SKM-1 (cell line): ENCODE results near the gene SUN2.
"Not testable (repeated sequence)": the region's sequence is repeated elsewhere in the genome, so short reads cannot be mapped to it uniquely, and the experiment has no call there.

Experiments used
- DNase-seq: peaks from one replicate; lab custom pipeline; 2025; ENCODE audit not compliant: unreplicated experiment; lab: John Stamatoyannopoulos, UW

SUN2 gene

GRCh38 chr22:38755911-38756532, at the start of gene SUN2:
TSS of gene SUN2 (minus strand) at chr22:38755998. CDS start at chr22:38752628, 3,370 bp downstream.
- DNase-seq = peak; percentile 52

- not testable (repeated sequence) for DNase-seq
These were observed 49.3 kb upstream of the SUN2 start for GRCh38 chr22:38805041-38805593.

- no peak for DNase-seq
These were observed 46.9 kb upstream of the SUN2 start for GRCh38 chr22:38802671-38803121.

- no peak for DNase-seq
These were observed 43.6 kb upstream of the SUN2 start for GRCh38 chr22:38799265-38800002.

- DNase-seq = no peak
These were observed 42.7 kb upstream of the SUN2 start for GRCh38 chr22:38798496-38798895.

- no peak for DNase-seq
These were observed 40.6 kb upstream of the SUN2 start for GRCh38 chr22:38796262-38796957.

GRCh38 chr22:38795569-38795968, 39.8 kb upstream of the SUN2 start:
- DNase-seq = no peak

- peak; percentile 96 for DNase-seq
These were observed 38.1 kb upstream of the SUN2 start, which contains the start of gene DNAL4 for GRCh38 chr22:38793721-38794466. TSS of gene DNAL4 (minus strand) at chr22:38794143. CDS start at chr22:38782731, 11,412 bp downstream.

GRCh38 chr22:38793317-38793716, 37.5 kb upstream of the SUN2 start:
- DNase-seq = no peak

- DNase-seq = no peak
These were observed 37.0 kb upstream of the SUN2 start for GRCh38 chr22:38792833-38793232.

- DNase-seq = no peak
These were observed 33.8 kb upstream of the SUN2 start for GRCh38 chr22:38789606-38790005.

- no peak for DNase-seq
These were observed 33.0 kb upstream of the SUN2 start for GRCh38 chr22:38788846-38789245.

GRCh38 chr22:38788021-38788816, 32.4 kb upstream of the SUN2 start:
- no peak for DNase-seq

GRCh38 chr22:38786631-38787030, 30.8 kb upstream of the SUN2 start:
- no peak for DNase-seq

- DNase-seq = no peak
These were observed 29.1 kb upstream of the SUN2 start for GRCh38 chr22:38784856-38785255.

- DNase-seq = no peak
These were observed 28.2 kb upstream of the SUN2 start for GRCh38 chr22:38784035-38784434.

- DNase-seq = no peak
These were observed 27.4 kb upstream of the SUN2 start for GRCh38 chr22:38783095-38783615.

- no peak for DNase-seq
These were observed 26.8 kb upstream of the SUN2 start for GRCh38 chr22:38782402-38783094.

- DNase-seq = no peak
These were observed 25.2 kb upstream of the SUN2 start for GRCh38 chr22:38781033-38781432.
